Measurements from ENCODE around the gene IMPDH2.

- TF ChIP-seq CTCF (conservative IDR thresholded peaks at IDR 0.05; ENCODE audit: low read length) (no peak), EZH2phosphoT487 (IDR thresholded peaks at IDR 0.05; ENCODE audit: borderline replicate concordance) (no peak)
Observed at GRCh38 chr3:49021213-49021812, 7.9 kb downstream of the IMPDH2 start.
